GM10847 (cell line): ENCODE data around the gene CHMP6.

ENCODE experiments used
- POLR2A ChIP-seq: IDR thresholded peaks from 2 replicates; pipeline ENCODE4 v1.6.1; 2011; ENCODE audit not compliant: insufficient read length; ENCODE audit errors: extremely low read depth

The CHMP6 gene

GRCh38 chr17:81032641-81033480, 41.2 kb downstream of the CHMP6 start:
- TF ChIP-seq POLR2A: no peak

- no peak for TF ChIP-seq POLR2A
Measured at GRCh38 chr17:81033535-81034167, 42.0 kb downstream of the CHMP6 start.

- TF ChIP-seq POLR2A: no peak
Measured at GRCh38 chr17:81034168-81034777, 42.6 kb downstream of the CHMP6 start.

GRCh38 chr17:81034779-81035520, 43.3 kb downstream of the CHMP6 start, which contains the start of gene BAIAP2:
Gene BAIAP2 (plus strand): TSS chr17:81035151. CDS start chr17:81035255, 104 bp downstream.
- peak; percentile 69 for TF ChIP-seq POLR2A

GRCh38 chr17:81035521-81036196, 44.0 kb downstream of the CHMP6 start:
- no peak for TF ChIP-seq POLR2A

GRCh38 chr17:81036197-81036941, 44.7 kb downstream of the CHMP6 start:
- TF ChIP-seq POLR2A: no peak

- TF ChIP-seq POLR2A: no peak
Measured at GRCh38 chr17:81037026-81037797, 45.6 kb downstream of the CHMP6 start.

- TF ChIP-seq POLR2A: no peak
Measured at GRCh38 chr17:81037798-81038733, 46.4 kb downstream of the CHMP6 start.

GRCh38 chr17:81039096-81039495, 47.5 kb downstream of the CHMP6 start:
- TF ChIP-seq POLR2A: no peak

GRCh38 chr17:81039854-81040758, 48.5 kb downstream of the CHMP6 start:
- TF ChIP-seq POLR2A: no peak

- TF ChIP-seq POLR2A: no peak
Measured at GRCh38 chr17:81040791-81041337, 49.2 kb downstream of the CHMP6 start.
